Neural cell (in vitro differentiated cells): Measurements from ENCODE around the gene USP17L20.
"Not testable (repeated sequence)": the region's sequence is repeated elsewhere in the genome, so short reads cannot be mapped to it uniquely, and the experiment has no call there.

Experiments
- EP300 ChIP-seq: fragments of 450-650 bp; conservative IDR thresholded peaks from 2 replicates; pipeline ENCODE4 v1.6.1; 2014; ENCODE audit warnings: antibody characterized with exemption, mild to moderate bottlenecking, moderate library complexity; ENCODE audit not compliant: poor library complexity, severe bottlenecking
- EZH2 ChIP-seq: fragments of 200-600, 300-800 bp; shearing (Covaris generic), sonication (generic); IDR thresholded peaks from 2 replicates; pipeline ENCODE4 v1.6.1; 2014; ENCODE audit warnings: antibody characterized with exemption, low read length, borderline replicate concordance, mild to moderate bottlenecking; ENCODE audit not compliant: insufficient read depth, poor library complexity, severe bottlenecking
- MXI1 ChIP-seq: fragments of 450-650 bp; conservative IDR thresholded peaks from 2 replicates; pipeline ENCODE4 v1.6.1; 2014; ENCODE audit warnings: antibody characterized with exemption, mild to moderate bottlenecking; ENCODE audit not compliant: poor library complexity, severe bottlenecking
- REST ChIP-seq: IDR thresholded peaks from 2 replicates; pipeline ENCODE4 v1.6.1; 2012; ENCODE audit warnings: borderline replicate concordance
- TF ChIP-seq, protein P1 (sequence below): fragments of 450-650 bp; IDR thresholded peaks from 2 replicates; pipeline ENCODE4 v1.5.1; 2014; ENCODE audit warnings: antibody characterized with exemption, mild to moderate bottlenecking, moderate library complexity; ENCODE audit not compliant: poor library complexity, severe bottlenecking

GRCh38 chr4:9257824-9258223 is at the start of gene USP17L20:
- not testable (repeated sequence) for TF ChIP-seq EZH2, EP300, MXI1, REST
- TF ChIP-seq, protein P1, sequence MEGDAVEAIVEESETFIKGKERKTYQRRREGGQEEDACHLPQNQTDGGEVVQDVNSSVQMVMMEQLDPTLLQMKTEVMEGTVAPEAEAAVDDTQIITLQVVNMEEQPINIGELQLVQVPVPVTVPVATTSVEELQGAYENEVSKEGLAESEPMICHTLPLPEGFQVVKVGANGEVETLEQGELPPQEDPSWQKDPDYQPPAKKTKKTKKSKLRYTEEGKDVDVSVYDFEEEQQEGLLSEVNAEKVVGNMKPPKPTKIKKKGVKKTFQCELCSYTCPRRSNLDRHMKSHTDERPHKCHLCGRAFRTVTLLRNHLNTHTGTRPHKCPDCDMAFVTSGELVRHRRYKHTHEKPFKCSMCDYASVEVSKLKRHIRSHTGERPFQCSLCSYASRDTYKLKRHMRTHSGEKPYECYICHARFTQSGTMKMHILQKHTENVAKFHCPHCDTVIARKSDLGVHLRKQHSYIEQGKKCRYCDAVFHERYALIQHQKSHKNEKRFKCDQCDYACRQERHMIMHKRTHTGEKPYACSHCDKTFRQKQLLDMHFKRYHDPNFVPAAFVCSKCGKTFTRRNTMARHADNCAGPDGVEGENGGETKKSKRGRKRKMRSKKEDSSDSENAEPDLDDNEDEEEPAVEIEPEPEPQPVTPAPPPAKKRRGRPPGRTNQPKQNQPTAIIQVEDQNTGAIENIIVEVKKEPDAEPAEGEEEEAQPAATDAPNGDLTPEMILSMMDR: not testable (repeated sequence)
